Duodenal mucosa (tissue), 2 donors: ENCODE data around the gene HCLS1.

ENCODE experiments used
- H3K27ac ChIP-seq: one replicate; pipeline ENCODE4 v1.7.0; 2013; ENCODE audit warnings: low read depth, low read length
- H3K27me3 ChIP-seq, 2 donors: one replicate each; pipeline ENCODE4 v1.7.0; 2013; ENCODE audit warnings: low read length in 2 of 2, control low read depth in 1 of 2; ENCODE audit not compliant: insufficient read depth in 2 of 2, control insufficient read depth in 1 of 2
- H3K36me3 ChIP-seq, 2 donors: one replicate each; pipeline ENCODE4 v1.7.0; 2013; ENCODE audit warnings: low read length in 2 of 2, control low read depth in 1 of 2; ENCODE audit not compliant: insufficient read depth in 2 of 2, control insufficient read depth in 1 of 2
- H3K4me1 ChIP-seq, 2 donors: one replicate each; pipeline ENCODE4 v1.7.0; 2013; ENCODE audit warnings: low read length in 2 of 2, control low read depth in 1 of 2; ENCODE audit not compliant: insufficient read depth in 2 of 2, control insufficient read depth in 1 of 2
- H3K4me3 ChIP-seq, 2 donors: one replicate each; pipeline ENCODE4 v1.7.0; 2013; ENCODE audit warnings: low read length in 2 of 2, low read depth in 1 of 2
- H3K9ac ChIP-seq, 2 donors: one replicate each; pipeline ENCODE4 v1.7.0; 2013; ENCODE audit warnings: low read length in 2 of 2, low read depth in 1 of 2
- H3K9me3 ChIP-seq, 2 donors: one replicate each; pipeline ENCODE4 v1.7.0; 2013; ENCODE audit warnings: low read length in 2 of 2, control low read depth in 1 of 2; ENCODE audit not compliant: control insufficient read depth in 1 of 2

HCLS1 gene

DNA sequence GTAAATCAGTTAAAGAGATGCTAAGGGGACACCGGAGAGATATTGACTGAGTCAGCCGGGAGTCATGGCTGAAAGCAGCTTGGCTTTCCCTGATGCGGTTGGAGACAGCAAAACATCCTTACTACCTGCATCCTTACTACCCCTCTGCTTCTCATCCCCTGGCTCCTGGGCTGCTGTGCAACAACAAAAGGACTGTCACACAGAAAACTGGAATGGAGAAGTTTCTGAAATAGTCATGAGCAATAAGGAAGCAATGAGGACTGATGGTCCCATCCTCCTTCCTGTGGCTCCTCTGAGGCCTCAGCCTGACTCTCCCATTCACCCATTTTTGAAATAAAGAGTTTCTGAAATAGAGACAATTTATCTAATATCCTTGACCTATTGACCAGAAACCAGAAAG lies 1.1 kb downstream of the HCLS1 start:
- Histone ChIP-seq H3K9me3 (no peaks in the 10 kb centered on the region), H3K36me3 (peaks cover 13 to 25% of the 10 kb centered on the region in 2 donors), H3K27me3 (no peaks in the 10 kb centered on the region), H3K27ac (no peak overlapping the region), H3K4me1 (peaks cover 3 to 15% of the 10 kb centered on the region in 2 donors), H3K9ac (peak overlapping the region in 1 of 2 donors; percentile 48), H3K4me3 (peak overlapping the region; percentile 56 to 67)

DNA sequence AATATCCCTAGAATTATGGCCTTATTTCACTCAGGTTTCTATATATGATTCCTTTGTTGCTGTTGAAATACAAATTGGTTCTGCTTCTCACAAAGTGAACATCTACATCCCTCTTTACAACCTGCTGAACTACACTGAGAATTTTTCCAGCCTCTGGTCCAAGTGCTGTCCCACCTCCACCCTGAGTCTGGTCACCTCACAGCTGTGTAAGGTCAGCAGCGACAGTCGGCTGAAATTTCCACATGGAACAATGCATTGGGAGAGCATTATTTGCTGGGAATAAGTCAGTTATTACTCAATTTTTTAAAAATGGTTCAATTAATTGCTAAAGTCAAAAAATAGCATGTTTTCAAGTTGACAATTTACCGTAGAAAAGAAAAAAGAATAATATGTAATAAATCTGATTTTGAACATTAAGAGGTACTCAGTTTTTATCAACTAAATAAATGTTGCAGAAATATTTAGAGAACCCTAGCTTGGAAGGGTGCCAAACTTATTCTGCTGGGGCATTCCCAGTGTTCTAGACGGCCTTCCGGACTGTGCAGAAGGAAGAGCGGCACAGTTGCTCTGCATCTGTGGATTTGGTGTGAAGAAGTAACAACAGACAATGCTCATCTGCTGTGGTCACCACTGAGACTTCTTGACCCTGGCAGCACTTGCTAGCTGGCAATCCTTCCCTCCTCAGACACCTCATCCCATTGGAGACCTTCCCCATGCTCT lies 1.8 kb downstream of the HCLS1 start:
- no peak overlapping the region for H3K9ac ChIP-seq
- no peak overlapping the region for H3K27ac ChIP-seq
- H3K4me1 ChIP-seq = peaks cover 3 to 15% of the 10 kb centered on the region in 2 donors
- H3K27me3 ChIP-seq = no peaks in the 10 kb centered on the region
- H3K4me3 ChIP-seq = peak overlapping the region in 1 of 2 donors; percentile 67
- H3K36me3 ChIP-seq = peaks cover 6 to 18% of the 10 kb centered on the region in 2 donors
- no peaks in the 10 kb centered on the region for H3K9me3 ChIP-seq

DNA sequence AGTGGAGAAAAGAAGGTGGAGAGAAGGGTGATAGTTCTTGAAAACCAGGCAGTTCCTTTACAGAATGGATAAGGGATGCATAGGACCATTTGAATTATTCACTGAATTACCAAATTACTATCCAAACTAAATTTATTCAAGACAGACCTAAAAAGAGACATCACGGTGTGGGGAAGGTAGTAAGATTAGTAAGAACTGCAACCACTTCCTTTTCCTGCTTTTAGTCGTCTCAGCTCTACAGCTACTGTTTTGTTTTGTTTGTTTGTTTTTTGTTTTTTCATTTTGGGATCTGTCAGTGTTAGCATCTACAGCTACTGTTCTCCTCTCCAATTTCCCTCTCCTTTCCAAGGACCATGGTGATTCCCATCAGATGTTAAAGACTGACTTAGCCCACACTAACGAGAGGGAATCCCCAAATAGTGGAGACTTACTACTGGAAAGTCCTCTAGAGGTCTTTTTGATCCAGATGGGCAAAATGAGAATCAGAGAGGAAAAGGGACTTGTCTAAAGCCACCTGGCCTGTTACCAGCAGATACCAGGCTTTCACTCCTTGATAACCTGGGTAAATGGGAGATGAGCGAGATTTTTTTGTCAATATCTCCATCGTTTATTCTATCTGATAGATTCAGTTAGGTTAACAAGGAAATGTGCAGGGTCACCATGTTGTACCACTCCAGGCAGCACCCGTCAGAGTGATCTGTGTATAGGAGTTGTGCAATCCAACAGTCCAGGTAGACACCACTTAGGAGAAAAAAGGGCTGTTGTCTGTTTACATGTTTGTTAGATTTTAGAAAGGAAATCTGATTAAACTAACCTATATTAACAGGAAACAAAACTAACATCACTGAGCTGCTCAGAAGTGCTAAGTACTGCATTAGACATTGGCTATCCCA lies 6.0 kb downstream of the HCLS1 start:
- H3K9me3 ChIP-seq = no peaks in the 10 kb centered on the region
- no peaks in the 10 kb centered on the region for H3K27me3 ChIP-seq
- peaks cover 0 to 5% of the 10 kb centered on the region in 2 donors for H3K36me3 ChIP-seq
- H3K4me3 ChIP-seq = no peak overlapping the region
- no peak overlapping the region for H3K27ac ChIP-seq
- no peak overlapping the region for H3K9ac ChIP-seq
- peaks cover 3 to 12% of the 10 kb centered on the region in 2 donors for H3K4me1 ChIP-seq

DNA sequence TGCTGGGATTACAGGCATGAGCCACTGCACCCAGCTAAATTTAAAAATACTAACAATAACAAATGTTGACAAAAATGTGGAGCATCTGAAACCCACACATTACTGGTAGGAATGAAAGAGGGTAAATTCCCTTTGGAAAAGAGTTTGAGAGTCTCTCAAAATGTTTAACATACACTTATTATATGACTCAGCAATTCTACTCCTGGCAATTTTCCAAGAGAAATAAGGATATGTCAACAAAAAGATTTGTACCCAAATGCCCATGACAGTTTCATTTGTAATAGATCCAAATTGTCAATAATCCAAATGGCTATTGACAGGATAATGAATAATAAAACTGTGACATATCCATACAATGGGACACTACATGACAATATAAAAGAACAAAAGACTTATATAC lies 9.0 kb downstream of the HCLS1 start:
- no peaks in the 10 kb centered on the region for H3K4me1 ChIP-seq
- no peaks in the 10 kb centered on the region for H3K27me3 ChIP-seq
- H3K27ac ChIP-seq = no peak overlapping the region
- H3K36me3 ChIP-seq = peaks cover 0 to 2% of the 10 kb centered on the region in 2 donors
- no peak overlapping the region for H3K4me3 ChIP-seq
- no peaks in the 10 kb centered on the region for H3K9me3 ChIP-seq
- H3K9ac ChIP-seq = no peak overlapping the region

DNA sequence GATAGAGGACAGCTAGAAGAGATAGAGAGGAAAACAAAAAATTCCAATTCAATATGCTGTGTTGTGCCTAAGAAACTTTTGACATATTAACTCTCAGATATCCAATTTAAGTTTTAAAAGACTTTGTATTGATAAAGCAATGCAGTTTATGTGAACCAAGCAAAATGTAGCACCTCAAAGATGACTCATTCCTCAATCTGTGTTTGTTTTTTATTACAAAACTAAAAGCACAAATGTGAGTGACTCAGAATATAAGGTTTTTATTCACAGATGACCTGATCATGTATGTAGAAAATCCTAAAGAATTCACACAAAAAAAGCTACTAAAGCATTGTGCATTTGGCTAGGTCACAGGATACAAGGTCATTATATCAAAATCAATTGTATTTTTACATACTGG lies 11.1 kb downstream of the HCLS1 start:
- H3K9ac ChIP-seq = no peak overlapping the region
- H3K27me3 ChIP-seq = no peaks in the 10 kb centered on the region
- H3K36me3 ChIP-seq = peaks cover 0 to 5% of the 10 kb centered on the region in 2 donors
- H3K4me1 ChIP-seq = no peaks in the 10 kb centered on the region
- no peak overlapping the region for H3K27ac ChIP-seq
- H3K9me3 ChIP-seq = no peaks in the 10 kb centered on the region
- H3K4me3 ChIP-seq = no peak overlapping the region

DNA sequence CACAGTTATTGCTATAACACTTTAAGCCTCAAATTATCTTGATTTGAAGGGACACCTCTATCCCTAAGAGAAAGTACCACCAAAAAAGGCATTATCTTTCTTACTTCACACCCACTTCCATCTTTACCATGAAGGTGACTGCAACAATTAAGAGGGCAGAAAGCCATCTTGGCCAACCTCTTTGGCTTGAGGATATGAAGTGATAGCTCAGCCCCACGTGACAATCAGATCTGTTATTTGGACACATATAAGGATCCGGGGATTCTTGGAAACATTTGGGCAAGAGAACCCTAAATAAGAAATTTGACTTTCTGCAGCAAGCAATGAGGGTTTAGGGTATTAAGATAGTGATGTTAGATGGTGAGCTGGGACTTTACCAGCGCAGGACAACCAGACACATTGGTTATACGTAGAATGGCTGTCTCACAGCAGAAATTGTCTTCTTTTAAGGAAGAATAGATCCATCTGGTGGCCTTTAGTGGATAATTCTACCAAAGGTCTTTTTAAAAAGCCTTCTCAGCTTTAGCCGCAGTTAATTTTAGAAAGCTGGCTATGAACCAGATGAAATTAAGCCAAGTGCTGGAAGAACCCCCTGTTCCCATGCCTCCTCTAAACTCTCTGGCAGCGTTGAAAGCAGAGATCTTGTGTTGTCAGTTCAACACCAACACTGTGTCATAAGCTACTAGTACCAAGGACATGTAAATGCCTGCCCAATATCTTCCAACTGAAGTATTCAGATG lies 12.3 kb downstream of the HCLS1 start:
- peaks cover 2 to 10% of the 10 kb centered on the region in 2 donors for H3K36me3 ChIP-seq
- no peaks in the 10 kb centered on the region for H3K9me3 ChIP-seq
- H3K27me3 ChIP-seq = no peaks in the 10 kb centered on the region
- no peak overlapping the region for H3K27ac ChIP-seq
- no peaks in the 10 kb centered on the region for H3K4me1 ChIP-seq
- H3K4me3 ChIP-seq = no peak overlapping the region
- H3K9ac ChIP-seq = no peak overlapping the region

DNA sequence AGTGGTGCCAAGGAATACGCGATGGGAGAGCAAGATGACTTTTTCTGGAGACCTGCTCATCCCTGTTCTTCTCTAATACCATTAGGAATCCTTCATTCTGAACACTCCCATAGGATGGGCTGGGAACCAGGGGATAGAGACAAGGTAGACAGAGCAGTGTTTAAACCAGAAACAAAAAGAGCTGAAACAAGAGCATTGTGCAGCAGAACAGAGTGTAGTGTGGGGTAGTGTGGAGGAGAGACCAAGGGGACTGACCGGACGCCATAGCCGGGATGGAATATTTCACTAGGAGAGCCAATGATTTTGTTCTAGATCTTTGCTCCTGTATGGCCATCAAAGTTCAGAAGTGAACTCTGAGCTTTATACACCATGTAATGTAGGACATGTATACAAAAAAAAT lies 15.6 kb downstream of the HCLS1 start:
- no peak overlapping the region for H3K4me3 ChIP-seq
- no peaks in the 10 kb centered on the region for H3K27me3 ChIP-seq
- H3K9ac ChIP-seq = no peak overlapping the region
- no peak overlapping the region for H3K27ac ChIP-seq
- H3K4me1 ChIP-seq = no peaks in the 10 kb centered on the region
- H3K36me3 ChIP-seq = peaks cover 10 to 16% of the 10 kb centered on the region in 2 donors
- no peaks in the 10 kb centered on the region for H3K9me3 ChIP-seq

DNA sequence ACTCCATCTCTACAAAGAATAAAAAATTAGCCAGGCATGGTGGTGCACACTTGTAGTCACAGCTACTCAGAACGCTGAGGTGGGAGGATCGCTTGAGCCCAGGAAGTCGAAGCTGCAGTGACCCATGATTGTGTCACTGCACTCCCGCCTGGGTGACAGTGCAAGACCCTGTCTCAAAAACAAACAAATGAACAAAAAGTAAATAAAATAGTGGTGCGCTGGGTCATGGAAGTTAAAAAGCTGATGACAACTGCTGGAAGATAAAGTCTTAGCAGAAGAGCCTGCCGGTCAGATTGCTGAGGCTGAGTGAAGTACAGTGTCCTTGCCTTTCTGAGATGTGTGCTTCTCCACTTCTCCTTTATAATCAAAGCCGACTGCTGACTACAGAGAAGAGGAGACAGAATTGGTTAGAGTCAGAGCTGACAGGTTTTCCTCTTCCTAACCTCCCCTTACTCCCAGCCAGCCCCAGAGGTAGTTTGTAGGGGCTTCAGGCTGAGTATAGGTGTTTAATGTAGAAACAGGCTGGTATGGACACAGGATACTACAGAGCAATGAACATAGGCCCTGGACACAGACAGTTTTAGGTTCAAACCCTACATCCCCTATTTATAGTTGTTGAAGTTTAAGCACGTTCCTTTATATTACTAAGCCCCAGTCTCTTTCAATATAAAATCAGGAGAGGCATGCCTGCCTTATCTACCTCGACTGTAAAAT lies 17.9 kb downstream of the HCLS1 start:
- H3K9me3 ChIP-seq = no peaks in the 10 kb centered on the region
- no peak overlapping the region for H3K9ac ChIP-seq
- H3K27me3 ChIP-seq = no peaks in the 10 kb centered on the region
- H3K27ac ChIP-seq = no peak overlapping the region
- no peak overlapping the region for H3K4me3 ChIP-seq
- peaks cover 10 to 14% of the 10 kb centered on the region in 2 donors for H3K36me3 ChIP-seq
- no peaks in the 10 kb centered on the region for H3K4me1 ChIP-seq

DNA sequence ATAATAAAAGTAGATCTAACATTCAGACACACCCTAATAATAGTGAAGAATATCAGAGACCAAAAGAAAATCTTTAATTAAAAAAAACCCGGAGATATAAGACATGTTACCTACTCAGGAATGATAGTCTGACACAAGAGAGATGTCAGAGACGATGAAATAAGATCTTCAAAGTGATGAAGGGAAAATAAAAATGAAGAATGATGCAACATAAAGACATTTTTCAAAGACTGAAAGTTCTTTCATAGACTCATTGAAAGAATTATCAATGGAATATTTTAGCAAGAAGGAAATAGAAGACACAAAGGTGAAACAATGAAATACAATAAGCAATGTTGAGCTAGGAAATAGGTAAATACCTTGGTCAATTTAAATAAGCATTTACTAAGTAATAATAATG lies 19.6 kb downstream of the HCLS1 start:
- no peak overlapping the region for H3K27ac ChIP-seq
- H3K9me3 ChIP-seq = no peaks in the 10 kb centered on the region
- peaks cover 17 to 28% of the 10 kb centered on the region in 2 donors for H3K36me3 ChIP-seq
- no peak overlapping the region for H3K4me3 ChIP-seq
- no peaks in the 10 kb centered on the region for H3K27me3 ChIP-seq
- H3K4me1 ChIP-seq = no peaks in the 10 kb centered on the region
- no peak overlapping the region for H3K9ac ChIP-seq
